ENCODE data around the gene MAGI2. TPM values are rescaled to one million over a fixed set of nuclear protein-coding genes. Genes with fewer than 3 reads are reported as not detected.

Gene MAGI2
- polyA plus RNA-seq, 4 donors = 8.3 to 40.6 (median 33.9) TPM

- no peak for DNase-seq (ENCODE audit: low read depth in 4 of 4, low spot score in 3 of 4)
Measured at GRCh38 chr7:78141522-78142281, 1311.8 kb downstream of the MAGI2 start.

DNA sequence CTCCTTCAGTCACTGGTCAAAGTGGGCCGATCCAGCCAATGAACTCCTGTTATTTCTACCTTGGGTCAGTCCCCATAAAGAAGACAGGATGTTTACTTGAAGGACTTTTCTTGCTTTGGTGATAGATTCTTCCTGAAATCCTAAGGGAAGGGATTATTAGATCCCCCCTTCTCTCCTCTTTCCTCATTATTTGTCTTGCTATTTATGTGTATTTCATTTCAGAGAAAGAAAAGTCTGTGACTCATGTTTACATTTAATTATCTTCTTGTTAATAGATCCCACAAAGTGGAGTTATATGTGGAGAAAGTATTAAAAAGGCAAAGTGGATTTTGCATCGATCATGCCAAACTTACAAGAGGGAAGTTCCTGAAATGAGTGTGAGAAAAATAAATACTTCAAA lies 1313.4 kb downstream of the MAGI2 start:
- DNase-seq (ENCODE audit: low read depth in 4 of 4, low spot score in 3 of 4) = no peak

- DNase-seq (ENCODE audit: low read depth in 4 of 4, low spot score in 3 of 4) = no peak
Measured at GRCh38 chr7:78139335-78139734, 1314.1 kb downstream of the MAGI2 start.

- DNase-seq (ENCODE audit: low read depth in 4 of 4, low spot score in 3 of 4) = no peak
Measured at GRCh38 chr7:78134774-78135173, 1318.7 kb downstream of the MAGI2 start.

DNA sequence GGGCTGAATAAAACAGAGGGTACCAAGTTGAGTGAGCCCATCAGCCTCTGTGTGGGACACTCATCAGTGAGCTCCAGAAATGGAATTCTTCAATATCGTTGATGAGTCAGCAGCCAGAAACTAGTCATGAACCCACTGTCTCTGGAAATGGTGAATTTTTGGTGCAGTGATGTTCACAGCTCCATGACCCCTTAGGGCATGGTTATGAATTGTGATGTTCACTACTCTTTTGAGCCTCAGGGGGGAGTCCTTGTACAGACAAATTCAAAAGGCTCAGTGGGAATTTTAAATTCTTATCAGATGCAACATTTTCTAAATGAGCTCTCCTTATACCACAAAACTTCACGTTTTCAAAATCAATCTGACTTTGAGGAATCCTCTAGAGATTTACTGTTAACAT lies 1319.2 kb downstream of the MAGI2 start:
- no peak for DNase-seq (ENCODE audit: low read depth in 4 of 4, low spot score in 3 of 4)

DNA sequence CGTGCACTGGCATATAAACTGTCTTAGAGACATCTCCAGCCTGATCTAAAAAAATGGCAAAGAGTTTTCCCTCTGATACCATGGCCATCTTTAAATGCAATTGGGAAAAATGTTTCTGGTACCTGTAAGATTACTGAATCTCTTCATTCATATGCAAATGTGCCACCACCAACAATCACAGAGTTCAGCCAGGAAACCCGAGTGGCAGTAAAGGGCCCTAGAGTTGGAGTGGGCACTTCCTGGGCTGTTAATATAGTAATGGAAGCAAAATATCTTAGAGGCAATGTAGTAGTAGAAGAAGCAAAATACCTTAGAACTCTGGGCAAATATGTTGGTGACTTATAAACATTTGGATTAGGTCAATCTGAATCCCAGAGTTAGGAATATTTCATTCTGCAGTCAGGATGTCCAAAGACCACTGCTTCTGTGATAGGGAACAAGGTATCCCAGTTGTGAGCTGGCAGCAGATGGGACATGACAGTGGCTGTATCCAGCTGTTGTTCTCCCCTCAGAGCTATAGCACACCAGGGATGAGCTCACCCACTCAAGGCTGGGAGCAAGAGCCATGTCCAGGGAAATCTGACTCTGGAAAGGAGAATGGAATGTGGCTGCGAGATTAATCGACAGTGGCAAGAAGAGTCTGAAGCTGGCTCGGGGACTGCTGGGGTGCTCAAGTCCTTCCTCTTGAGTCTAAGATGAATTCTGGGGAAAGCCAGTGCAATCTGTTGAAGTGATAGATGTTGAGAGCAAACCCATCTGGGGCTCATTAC lies 1322.8 kb downstream of the MAGI2 start:
- DNase-seq (ENCODE audit: low read depth in 4 of 4, low spot score in 3 of 4) = no peak

DNA sequence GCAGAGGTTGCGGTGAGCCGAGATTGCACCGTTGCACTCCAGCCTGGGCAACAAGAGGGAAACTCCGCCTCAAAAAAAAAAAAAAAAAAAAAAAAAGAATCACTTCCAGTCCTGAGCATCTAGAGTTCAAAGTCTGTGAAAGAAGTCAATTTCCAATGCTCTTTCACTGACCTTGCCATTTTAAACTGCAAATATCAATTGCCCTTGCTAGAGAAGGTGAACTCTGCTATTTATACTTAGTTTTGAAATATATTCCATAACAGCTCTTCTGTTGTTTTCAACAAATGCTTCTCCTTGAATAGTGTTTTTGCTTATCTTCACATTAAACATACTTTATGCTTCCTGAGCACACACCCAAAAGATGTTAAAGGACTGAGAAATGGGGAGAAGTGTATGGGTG lies 1323.6 kb downstream of the MAGI2 start:
- DNase-seq (ENCODE audit: low read depth in 4 of 4, low spot score in 3 of 4) = no peak

- DNase-seq (ENCODE audit: low read depth in 4 of 4, low spot score in 3 of 4) = no peak
Measured at GRCh38 chr7:78127009-78127408, 1326.5 kb downstream of the MAGI2 start.

DNA sequence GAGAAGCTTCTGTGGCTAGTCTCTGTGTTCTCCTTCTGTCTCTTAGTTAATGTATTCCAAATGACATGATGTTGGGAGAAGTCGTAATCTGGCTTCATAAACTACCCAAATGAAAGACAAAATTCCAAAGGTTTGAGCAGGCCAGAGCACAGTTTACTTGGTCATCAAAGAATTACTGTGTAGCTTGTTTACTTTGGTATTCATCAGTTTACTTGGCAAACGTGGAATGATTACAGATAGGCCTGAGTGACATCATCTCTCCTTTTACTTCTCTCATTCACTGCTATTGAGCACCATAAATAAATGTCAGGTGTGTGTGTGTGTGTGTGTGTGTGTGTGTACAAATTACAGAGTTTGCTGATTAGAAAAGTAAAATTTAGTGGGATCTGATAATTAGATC lies 1327.6 kb downstream of the MAGI2 start:
- no peak for DNase-seq (ENCODE audit: low read depth in 4 of 4, low spot score in 3 of 4)

DNA sequence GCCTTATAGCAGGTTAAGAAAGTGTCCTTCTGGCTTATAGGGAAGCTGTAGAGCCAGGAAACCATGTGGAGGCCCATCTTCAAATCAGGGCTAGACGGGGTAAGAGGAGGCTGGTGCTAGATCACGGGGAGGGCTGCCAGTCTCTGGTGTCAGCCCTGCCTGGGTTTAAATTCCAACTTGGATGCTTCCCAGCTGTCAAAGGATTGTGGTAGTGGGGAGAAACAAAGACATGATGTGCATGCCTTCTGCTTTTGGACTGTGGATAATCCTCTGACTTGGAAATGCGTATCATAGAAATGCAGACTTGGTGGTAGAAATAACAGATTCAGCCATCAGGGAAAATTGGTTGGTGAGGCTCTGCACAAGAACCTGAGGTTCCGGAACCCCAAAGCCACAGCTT lies 1329.3 kb downstream of the MAGI2 start:
- no peak for DNase-seq (ENCODE audit: low read depth in 4 of 4, low spot score in 3 of 4)

DNA sequence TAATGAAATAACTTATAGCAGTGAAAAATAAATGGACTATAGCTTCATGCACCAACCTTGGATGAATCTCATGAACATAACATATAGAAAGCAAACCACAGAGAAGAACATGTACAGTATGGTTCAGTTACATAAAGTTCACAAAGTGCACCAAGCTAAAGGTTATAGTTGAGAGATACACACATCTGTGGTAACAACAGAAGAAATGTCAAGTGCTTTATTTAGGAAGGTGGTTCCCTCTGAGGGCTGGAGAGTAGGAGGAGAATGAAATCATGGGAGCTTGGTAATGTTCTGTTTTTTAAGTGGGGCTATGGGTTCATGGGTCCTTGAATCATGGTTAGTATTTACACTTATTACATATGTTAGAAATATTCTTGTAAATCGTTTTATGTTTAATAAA lies 1331.6 kb downstream of the MAGI2 start:
- no peak for DNase-seq (ENCODE audit: low read depth in 4 of 4, low spot score in 3 of 4)

GRCh38 chr7:78118470-78118869 lies 1335.0 kb downstream of the MAGI2 start:
- DNase-seq (ENCODE audit: low read depth in 4 of 4, low spot score in 3 of 4) = no peak

GRCh38 chr7:78115876-78116275 lies 1337.6 kb downstream of the MAGI2 start:
- DNase-seq (ENCODE audit: low read depth in 4 of 4, low spot score in 3 of 4) = no peak

DNA sequence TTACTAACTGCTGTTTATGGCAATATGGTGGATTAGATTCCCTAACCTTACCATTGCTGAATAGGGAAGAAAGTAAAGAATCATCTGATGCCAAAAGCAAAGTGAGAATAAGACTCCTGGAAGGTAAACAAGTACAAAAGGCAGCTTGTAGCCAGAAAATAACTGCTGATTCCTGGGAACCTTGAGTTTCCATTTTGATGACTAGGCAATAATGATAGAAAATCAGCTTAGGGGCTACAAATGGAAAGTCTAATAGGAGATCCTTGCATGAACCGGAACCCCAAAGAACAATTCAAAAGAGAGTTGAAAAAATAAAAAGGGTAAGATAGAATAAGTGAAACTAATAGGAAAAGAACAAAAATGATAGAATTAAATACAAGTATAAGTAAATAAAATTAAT lies 1338.5 kb downstream of the MAGI2 start:
- no peak for DNase-seq (ENCODE audit: low read depth in 4 of 4, low spot score in 3 of 4)

- no peak for DNase-seq (ENCODE audit: low read depth in 4 of 4, low spot score in 3 of 4)
Measured at GRCh38 chr7:78112488-78112887, 1341.0 kb downstream of the MAGI2 start.

DNA sequence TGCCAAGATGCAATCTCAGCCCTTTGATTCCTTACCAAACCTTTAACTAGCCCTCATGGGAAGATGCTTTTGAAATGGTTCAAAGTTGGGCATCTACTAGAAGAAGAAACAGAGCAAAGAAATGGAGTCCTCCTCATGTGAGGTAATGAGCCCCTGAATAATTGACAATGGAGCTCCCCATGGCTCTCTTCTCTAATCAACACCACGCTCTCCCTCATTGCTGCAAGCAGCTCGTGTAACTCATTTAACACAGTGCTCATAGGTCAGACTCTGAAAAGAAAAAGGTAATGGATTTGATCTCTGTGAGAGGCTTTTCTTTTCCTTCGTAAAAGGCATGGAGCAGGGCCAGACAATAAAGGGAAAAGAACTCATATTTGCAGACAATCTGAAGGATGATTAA lies 1342.1 kb downstream of the MAGI2 start:
- DNase-seq (ENCODE audit: low read depth in 4 of 4, low spot score in 3 of 4) = no peak

DNA sequence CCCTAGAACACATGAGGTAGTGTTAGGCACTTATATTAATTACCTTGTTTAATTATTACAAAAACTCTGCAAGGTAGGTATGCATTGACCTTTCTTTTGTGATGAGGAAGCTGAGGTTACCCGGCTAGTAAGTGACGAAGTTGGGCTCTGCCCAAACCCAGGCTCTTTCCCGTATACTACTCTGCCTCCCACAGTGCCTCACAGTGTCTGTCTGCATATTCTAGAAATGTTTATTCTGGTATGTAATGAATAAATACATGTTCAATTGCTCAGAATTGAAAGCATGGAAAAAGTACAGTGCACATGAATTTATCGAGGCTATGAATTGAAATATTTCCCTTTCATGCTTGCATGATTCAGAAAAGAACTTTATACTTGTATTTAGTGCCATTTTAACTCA lies 1350.0 kb downstream of the MAGI2 start:
- no peak for DNase-seq (ENCODE audit: low read depth in 4 of 4, low spot score in 3 of 4)

GRCh38 chr7:78101076-78101475 lies 1352.4 kb downstream of the MAGI2 start:
- DNase-seq (ENCODE audit: low read depth in 4 of 4, low spot score in 3 of 4) = no peak

DNA sequence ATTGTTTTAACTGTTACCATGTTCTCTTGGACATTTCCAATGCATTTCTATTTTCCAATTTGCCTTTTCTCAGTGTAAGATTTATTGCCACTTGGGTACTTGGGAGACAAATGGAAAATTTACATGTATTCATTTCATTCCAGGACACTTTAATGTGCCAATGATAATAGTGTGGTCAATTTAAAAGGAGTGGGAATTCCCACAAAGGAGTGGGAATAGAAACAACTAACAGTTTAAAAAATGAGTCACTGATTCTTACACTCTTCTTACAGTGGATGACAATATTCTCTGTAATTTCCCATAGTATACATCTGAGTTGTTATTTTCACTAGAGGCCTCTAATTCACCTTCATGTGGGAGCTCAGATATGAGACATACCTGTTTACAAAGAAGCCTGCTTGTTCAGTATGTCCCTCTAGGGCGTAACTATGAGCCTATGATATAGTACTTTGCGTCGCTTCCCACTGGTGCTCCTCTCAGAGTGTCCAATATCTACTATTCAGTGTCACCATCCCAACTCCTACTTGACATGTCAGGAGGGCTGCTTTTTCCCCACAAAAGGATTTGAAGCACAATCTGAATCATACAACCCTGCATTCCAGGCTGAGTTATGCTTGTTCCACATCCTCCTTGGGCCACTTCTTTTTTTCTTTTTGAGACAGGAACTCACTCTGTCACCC lies 1353.6 kb downstream of the MAGI2 start:
- DNase-seq (ENCODE audit: low read depth in 4 of 4, low spot score in 3 of 4) = no peak

DNA sequence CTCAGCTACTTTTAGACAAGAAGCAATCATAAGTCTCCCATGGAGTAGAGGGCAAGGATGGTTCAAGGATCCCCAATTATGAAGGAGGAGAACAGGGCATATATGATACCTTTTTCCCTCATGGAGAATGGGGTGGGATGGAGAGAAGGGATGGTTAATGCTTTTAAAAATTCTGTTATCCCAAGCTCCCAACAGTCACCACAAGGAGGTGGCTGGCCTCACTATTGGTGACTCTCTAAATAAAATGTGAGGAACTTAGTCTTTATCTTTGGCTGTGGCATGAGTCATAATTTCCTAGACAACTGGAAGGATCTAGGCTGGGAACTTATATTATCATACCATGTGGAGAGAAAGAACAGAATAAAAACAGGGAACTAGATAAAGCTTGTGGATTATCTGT lies 1357.9 kb downstream of the MAGI2 start:
- DNase-seq (ENCODE audit: low read depth in 4 of 4, low spot score in 3 of 4) = no peak

GRCh38 chr7:78092331-78092730 lies 1361.1 kb downstream of the MAGI2 start:
- no peak for DNase-seq (ENCODE audit: low read depth in 4 of 4, low spot score in 3 of 4)

DNA sequence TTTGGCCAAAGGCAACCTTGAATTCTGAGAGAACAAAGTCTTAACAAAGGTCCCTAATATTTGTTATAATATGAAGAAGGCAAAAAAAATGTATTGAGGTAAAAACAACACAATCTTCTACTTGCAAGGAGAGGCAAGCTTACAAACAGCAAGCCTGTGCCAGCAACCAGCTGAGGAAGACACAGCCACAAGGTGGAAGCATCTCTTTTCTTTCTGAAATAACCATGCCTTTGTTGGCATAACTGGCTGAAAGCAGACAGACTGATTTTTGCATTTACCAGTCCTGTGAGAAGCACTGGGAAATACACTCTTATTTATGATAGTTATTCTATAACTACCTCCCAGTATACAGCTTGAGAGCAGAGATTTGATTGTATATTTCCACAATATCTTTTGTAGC lies 1362.9 kb downstream of the MAGI2 start:
- DNase-seq (ENCODE audit: low read depth in 4 of 4, low spot score in 3 of 4) = no peak
